Measurements from ENCODE around the gene RAD51B. TPM values are rescaled to one million over a fixed set of nuclear protein-coding genes. Genes with fewer than 3 reads are reported as not detected.

Gene RAD51B
- total and polyA plus RNA-seq, 9 of the 15 experiments (the other 6 are each of a cell fraction or from before 2014, with no cell fraction given) = 8.5 to 17.3 (median 11.3) TPM

- TF ChIP-seq AFF4 (CRISPR knock-in tag; IDR thresholded peaks at IDR 0.05) = no peak
- TF ChIP-seq GATAD2A (IDR thresholded peaks at IDR 0.05) = no peak
- TF ChIP-seq ZNF143 (CRISPR knock-in tag; IDR thresholded peaks at IDR 0.05) = no peak
- TF ChIP-seq ATF1 (CRISPR knock-in tag; IDR thresholded peaks at IDR 0.05) = no peak
- TF ChIP-seq ATF1 (tag; IDR thresholded peaks at IDR 0.05) = no peak
- no peak for TF ChIP-seq RNF2 (IDR thresholded peaks at IDR 0.05)
- no peak for TF ChIP-seq ZNF695 (CRISPR knock-in tag; IDR thresholded peaks at IDR 0.05)
- TF ChIP-seq, protein P1, sequence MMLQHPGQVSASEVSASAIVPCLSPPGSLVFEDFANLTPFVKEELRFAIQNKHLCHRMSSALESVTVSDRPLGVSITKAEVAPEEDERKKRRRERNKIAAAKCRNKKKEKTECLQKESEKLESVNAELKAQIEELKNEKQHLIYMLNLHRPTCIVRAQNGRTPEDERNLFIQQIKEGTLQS (IDR thresholded peaks at IDR 0.05) = peak; percentile 63; the same call in 1 of the 2 replicates
- TF ChIP-seq, protein P1 (CRISPR knock-in tag; conservative IDR thresholded peaks at IDR 0.05) = no peak
- no peak for TF ChIP-seq KLF6 (CRISPR knock-in tag; IDR thresholded peaks at IDR 0.05; ENCODE audit: borderline replicate concordance)
- no peak for TF ChIP-seq NEUROD1 (IDR thresholded peaks at IDR 0.05; ENCODE audit: borderline replicate concordance, low read depth, low read length, partially characterized antibody)
- TF ChIP-seq ATF7 (IDR thresholded peaks at IDR 0.05) = peak; percentile 65
- no peak for TF ChIP-seq LEF1 (IDR thresholded peaks at IDR 0.05)
- TF ChIP-seq, protein P2, sequence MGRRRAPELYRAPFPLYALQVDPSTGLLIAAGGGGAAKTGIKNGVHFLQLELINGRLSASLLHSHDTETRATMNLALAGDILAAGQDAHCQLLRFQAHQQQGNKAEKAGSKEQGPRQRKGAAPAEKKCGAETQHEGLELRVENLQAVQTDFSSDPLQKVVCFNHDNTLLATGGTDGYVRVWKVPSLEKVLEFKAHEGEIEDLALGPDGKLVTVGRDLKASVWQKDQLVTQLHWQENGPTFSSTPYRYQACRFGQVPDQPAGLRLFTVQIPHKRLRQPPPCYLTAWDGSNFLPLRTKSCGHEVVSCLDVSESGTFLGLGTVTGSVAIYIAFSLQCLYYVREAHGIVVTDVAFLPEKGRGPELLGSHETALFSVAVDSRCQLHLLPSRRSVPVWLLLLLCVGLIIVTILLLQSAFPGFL (CRISPR knock-in tag; IDR thresholded peaks at IDR 0.05) = no peak
Measured at GRCh38 chr14:68401317-68401716, 581.7 kb downstream of the RAD51B start (continued).

All from K562 (cell line).